ENCODE measurements around the gene CORO1C. TPM values are rescaled to one million over a fixed set of nuclear protein-coding genes. Genes with fewer than 3 reads are reported as not detected.

Gene CORO1C
- total RNA-seq: 307 TPM
- long read RNA-seq, transcript CORO1C-201 (11 exons, 3,892 nt): major isoform, 77 of 144 reads
- long read RNA-seq, partial matches to known transcripts: 19 of 144 reads
- long read RNA-seq, other reads (novel, unspliced or antisense): 47 of 144 reads

GRCh38 chr12:108731105-108731865 is at the start of gene CORO1C:
Gene CORO1C, minus strand, starts transcription at chr12:108731518. Its CDS starts 30,200 bp downstream, at chr12:108701318.
- ATAC-seq: peak; percentile 91 to 95
- Histone ChIP-seq H3K9me3 (no peaks in the 10 kb centered on the region), H3K27ac (peak within 1 kb of the TSS; percentile 95), H3K4me3 (peak within 1 kb of the TSS; percentile 82), H3K4me1 (peaks cover 41% of the 10 kb centered on the region), H3K36me3 (no peaks in the 10 kb centered on the region), H3K27me3 (ENCODE audit: low read depth) (no peaks in the 10 kb centered on the region)
- intact Hi-C loops (cut with DNase I): no loop called here
- peak; percentile 98 for DNase-seq
- peak; percentile 86 for TF ChIP-seq CTCF (IDR thresholded peaks at IDR 0.05)

GRCh38 chr12:108779998-108780688 is 48.8 kb upstream of the CORO1C start:
- Histone ChIP-seq H3K27me3 (ENCODE audit: low read depth) (no peaks in the 10 kb centered on the region), H3K4me3 (no peak overlapping the region), H3K36me3 (peaks cover 18% of the 10 kb centered on the region), H3K9me3 (no peaks in the 10 kb centered on the region), H3K27ac (no peak overlapping the region), H3K4me1 (peaks cover 23% of the 10 kb centered on the region)
- ATAC-seq: no peak
- intact Hi-C loops (cut with DNase I): no loop called here
- DNase-seq: no peak
- no peak for TF ChIP-seq CTCF (IDR thresholded peaks at IDR 0.05)

- no peak for DNase-seq
- H3K27ac ChIP-seq: no peak overlapping the region
- no peaks in the 10 kb centered on the region for H3K27me3 ChIP-seq (ENCODE audit: low read depth)
- peaks cover 4% of the 10 kb centered on the region for H3K36me3 ChIP-seq
- no peaks in the 10 kb centered on the region for H3K9me3 ChIP-seq
- ATAC-seq: no peak
- no peak overlapping the region for H3K4me3 ChIP-seq
- H3K4me1 ChIP-seq: peaks cover 28% of the 10 kb centered on the region
- intact Hi-C loops (cut with DNase I): no loop called here
- no peak for TF ChIP-seq CTCF (IDR thresholded peaks at IDR 0.05)
These were observed 46.7 kb upstream of the CORO1C start for GRCh38 chr12:108778053-108778452.

- H3K9me3 ChIP-seq: no peaks in the 10 kb centered on the region
- ATAC-seq: no peak
- no peaks in the 10 kb centered on the region for H3K27me3 ChIP-seq (ENCODE audit: low read depth)
- no peak for TF ChIP-seq CTCF (IDR thresholded peaks at IDR 0.05)
- DNase-seq: no peak
- no peak overlapping the region for H3K27ac ChIP-seq
- H3K36me3 ChIP-seq: no peaks in the 10 kb centered on the region
- H3K4me1 ChIP-seq: peaks cover 32% of the 10 kb centered on the region
- intact Hi-C loops (cut with DNase I): no loop called here
- H3K4me3 ChIP-seq: no peak overlapping the region
These were observed 45.8 kb upstream of the CORO1C start for GRCh38 chr12:108777156-108777555.

GRCh38 chr12:108773798-108774788 is 42.8 kb upstream of the CORO1C start:
- Histone ChIP-seq H3K4me3 (no peak overlapping the region), H3K27ac (peak overlapping the region; percentile 73)
- intact Hi-C loops (cut with DNase I): no loop called here

More at GRCh38 chr12:108773798-108774788, 42.8 kb upstream of the CORO1C start:
- Histone ChIP-seq H3K4me1 (peaks cover 27% of the 10 kb centered on the region), H3K9me3 (no peaks in the 10 kb centered on the region), H3K36me3 (no peaks in the 10 kb centered on the region), H3K27me3 (ENCODE audit: low read depth) (no peaks in the 10 kb centered on the region)
- peak; percentile 87 to 93 for ATAC-seq
- DNase-seq: peak; percentile 86
- no peak for TF ChIP-seq CTCF (IDR thresholded peaks at IDR 0.05)

Measured in lower lobe of right lung (tissue), 2 donors.